Liver (tissue), 9 donors: ENCODE measurements around the gene FAM13A. TPM values are rescaled to one million over a fixed set of nuclear protein-coding genes. Genes with fewer than 3 reads are reported as not detected.
"Not testable (repeated sequence)": the region's sequence is repeated elsewhere in the genome, so short reads cannot be mapped to it uniquely, and the experiment has no call there.

Experiments used
- DNase-seq: peaks from one replicate; pipeline ENCODE4 v3.0.0-alpha.2; 2017; ENCODE audit warnings: low spot score
- H3K27ac ChIP-seq, 2 donors: one replicate each; pipeline ENCODE4 v1.7.0; 2013; ENCODE audit warnings: inconsistent platforms in 2 of 2, low read length in 2 of 2, control low read depth in 1 of 2, low read depth in 1 of 2, mild to moderate bottlenecking in 1 of 2
- H3K27me3 ChIP-seq, 4 donors: one replicate each; pipeline versions ENCODE4 v1.6.1 to v1.7.0; 2013; ENCODE audit warnings: low read length in 3 of 4, inconsistent platforms in 1 of 4, mild to moderate bottlenecking in 1 of 4, moderate library complexity in 1 of 4; ENCODE audit not compliant: control insufficient read depth in 4 of 4, insufficient read depth in 4 of 4
- H3K36me3 ChIP-seq, 4 donors: one replicate each; pipeline versions ENCODE4 v1.6.1 to v1.7.0; 2013; ENCODE audit warnings: low read length in 3 of 4, mild to moderate bottlenecking in 3 of 4, low read depth in 1 of 4, moderate library complexity in 1 of 4; ENCODE audit not compliant: control insufficient read depth in 4 of 4, insufficient read depth in 3 of 4
- H3K4me1 ChIP-seq, 4 donors: one replicate each; pipeline versions ENCODE4 v1.6.1 to v1.7.0; 2013; ENCODE audit warnings: low read length in 3 of 4, mild to moderate bottlenecking in 3 of 4, moderate library complexity in 1 of 4; ENCODE audit not compliant: control insufficient read depth in 4 of 4, insufficient read depth in 4 of 4
- H3K4me3 ChIP-seq, 3 donors: one replicate each; pipeline versions ENCODE4 v1.6.1 to v1.7.0; 2013; ENCODE audit warnings: low read length in 3 of 3, control low read depth in 1 of 3, low read depth in 1 of 3, mild to moderate bottlenecking in 1 of 3
- H3K9ac ChIP-seq, 2 donors: one replicate each; pipeline ENCODE4 v1.7.0; 2013; ENCODE audit warnings: low read length in 2 of 2, mild to moderate bottlenecking in 2 of 2, moderate library complexity in 2 of 2, control low read depth in 1 of 2, low read depth in 1 of 2
- H3K9me3 ChIP-seq, 4 donors: one replicate each; pipeline versions ENCODE4 v1.6.1 to v1.7.0; 2013; ENCODE audit warnings: low read length in 3 of 4; ENCODE audit not compliant: control insufficient read depth in 4 of 4
- EGR1 ChIP-seq, 2 donors: IDR thresholded peaks; 2 replicates each; pipeline ENCODE4 v1.6.1; 2016 to 2018; ENCODE audit warnings: antibody characterized with exemption in 2 of 2, low read depth in 2 of 2
- FOXA1 ChIP-seq: IDR thresholded peaks from 2 replicates; pipeline ENCODE4 v1.6.1; 2016; ENCODE audit warnings: antibody characterized with exemption
- FOXA2 ChIP-seq: IDR thresholded peaks from 2 replicates; pipeline ENCODE4 v1.6.1; 2016; ENCODE audit warnings: antibody characterized with exemption
- GABPA ChIP-seq, 2 donors: IDR thresholded peaks in 1 of 2; conservative IDR thresholded peaks in 1 of 2; 2 replicates each; pipeline ENCODE4 v1.6.1; 2016; ENCODE audit warnings: antibody characterized with exemption in 2 of 2, mild to moderate bottlenecking in 1 of 2, moderate library complexity in 1 of 2
- HNF4A ChIP-seq, 2 donors: conservative IDR thresholded peaks; 2 replicates each; pipeline ENCODE4 v1.6.1; 2016; ENCODE audit warnings: antibody characterized with exemption in 2 of 2, mild to moderate bottlenecking in 2 of 2
- HNF4G ChIP-seq: IDR thresholded peaks from 2 replicates; pipeline ENCODE4 v1.6.1; 2016; ENCODE audit warnings: antibody characterized with exemption
- JUND ChIP-seq, 2 donors: IDR thresholded peaks; 2 replicates each; pipeline ENCODE4 v1.6.1; 2016; ENCODE audit warnings: antibody characterized with exemption in 2 of 2
- NR2F2 ChIP-seq: IDR thresholded peaks from 2 replicates; pipeline ENCODE4 v1.6.1; 2016; ENCODE audit warnings: antibody characterized with exemption
- RAD21 ChIP-seq, 2 donors: IDR thresholded peaks; 2 replicates each; pipeline ENCODE4 v1.6.1; 2016; ENCODE audit warnings: antibody characterized with exemption in 2 of 2, mild to moderate bottlenecking in 2 of 2
- RXRA ChIP-seq, 2 donors: IDR thresholded peaks; 2 replicates each; pipeline ENCODE4 v1.6.1; 2017 to 2018; ENCODE audit warnings: antibody characterized with exemption in 2 of 2, mild to moderate bottlenecking in 1 of 2
- SP1 ChIP-seq: IDR thresholded peaks from 2 replicates; pipeline ENCODE4 v1.6.1; 2018; ENCODE audit warnings: antibody characterized with exemption, mild to moderate bottlenecking
- TAF1 ChIP-seq: conservative IDR thresholded peaks from 2 replicates; pipeline ENCODE4 v1.6.1; 2016; ENCODE audit warnings: antibody characterized with exemption, mild to moderate bottlenecking
- YY1 ChIP-seq: IDR thresholded peaks from 2 replicates; pipeline ENCODE4 v1.6.1; 2016; ENCODE audit warnings: antibody characterized with exemption, mild to moderate bottlenecking
- WGBS: extraction: QIAGEN DNeasy Blood & Tissue Kit; methylation state at CpG from one replicate; pipeline ENCODE4 v1.1.7; 2013; 5-methylcytosine and 5-hydroxymethylcytosine counted together
- polyA plus RNA-seq, 2 donors: library from polyadenylated mRNA; stranded (reverse) in 1 of 2; unstranded in 1 of 2; fragments of 200-250 nt in 1 of 2; fragments of >200 nt in 1 of 2; fragmentation: Nextera tagmentation in 1 of 2; extraction: Ambion mirVana in 1 of 2; gene quantifications; one replicate each; pipeline versions ENCODE4 v1.2.1 to v1.2.3, GENCODE V29; 2013 to 2015
- total RNA-seq, 2 donors: library from RNA; depleted of rRNA; stranded (reverse); fragments of >200 nt; gene quantifications; one replicate each; pipeline ENCODE4 v1.2.3, GENCODE V29; 2014
- TF ChIP-seq, protein P1 (sequence below): fragments of 150-350 bp; IDR thresholded peaks from 2 replicates; pipeline ENCODE4 v1.5.1; 2017; ENCODE audit warnings: improper control_type of control experiment, low read depth, low read length; ENCODE audit not compliant: missing input control
- TF ChIP-seq, protein P2 (sequence below): IDR thresholded peaks from 2 replicates; pipeline ENCODE4 v1.6.1; 2016; ENCODE audit warnings: antibody characterized with exemption
- TF ChIP-seq, protein P3 (sequence below): IDR thresholded peaks from 2 replicates; pipeline ENCODE4 v1.6.1; 2016; ENCODE audit warnings: antibody characterized with exemption
- TF ChIP-seq, protein P4 (sequence below): IDR thresholded peaks from 2 replicates; pipeline ENCODE4 v1.6.1; 2016; ENCODE audit warnings: antibody characterized with exemption, mild to moderate bottlenecking
- donor health status: healthy.
- donor health status: healthy.
- donor health status: healthy.
- donor health status: healthy.
- donor health status: healthy.

Gene FAM13A
- total and polyA plus RNA-seq, 4 donors: 14.9 to 52.9 (median 27.6) TPM

DNA sequence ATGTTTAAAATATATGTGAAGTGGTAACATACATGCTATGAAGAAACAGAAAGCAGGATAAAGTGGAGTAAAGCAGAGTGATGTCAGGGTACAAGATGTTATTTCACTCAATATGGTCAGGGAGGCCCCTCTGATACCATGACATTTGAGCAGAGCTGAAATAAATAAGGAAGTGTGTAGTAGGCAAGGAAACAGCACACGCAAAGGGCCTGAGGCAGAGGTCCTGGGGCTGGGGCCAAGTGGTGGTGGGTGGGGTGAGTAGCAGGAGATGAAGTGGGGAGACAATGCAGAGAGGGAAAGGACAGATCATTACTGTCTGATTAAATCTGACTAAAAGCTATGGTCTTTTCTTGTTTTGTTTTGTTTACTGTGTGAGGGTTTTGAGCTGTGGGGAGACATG is 61.1 kb downstream of the FAM13A start (continued):
- TF ChIP-seq, protein P1, sequence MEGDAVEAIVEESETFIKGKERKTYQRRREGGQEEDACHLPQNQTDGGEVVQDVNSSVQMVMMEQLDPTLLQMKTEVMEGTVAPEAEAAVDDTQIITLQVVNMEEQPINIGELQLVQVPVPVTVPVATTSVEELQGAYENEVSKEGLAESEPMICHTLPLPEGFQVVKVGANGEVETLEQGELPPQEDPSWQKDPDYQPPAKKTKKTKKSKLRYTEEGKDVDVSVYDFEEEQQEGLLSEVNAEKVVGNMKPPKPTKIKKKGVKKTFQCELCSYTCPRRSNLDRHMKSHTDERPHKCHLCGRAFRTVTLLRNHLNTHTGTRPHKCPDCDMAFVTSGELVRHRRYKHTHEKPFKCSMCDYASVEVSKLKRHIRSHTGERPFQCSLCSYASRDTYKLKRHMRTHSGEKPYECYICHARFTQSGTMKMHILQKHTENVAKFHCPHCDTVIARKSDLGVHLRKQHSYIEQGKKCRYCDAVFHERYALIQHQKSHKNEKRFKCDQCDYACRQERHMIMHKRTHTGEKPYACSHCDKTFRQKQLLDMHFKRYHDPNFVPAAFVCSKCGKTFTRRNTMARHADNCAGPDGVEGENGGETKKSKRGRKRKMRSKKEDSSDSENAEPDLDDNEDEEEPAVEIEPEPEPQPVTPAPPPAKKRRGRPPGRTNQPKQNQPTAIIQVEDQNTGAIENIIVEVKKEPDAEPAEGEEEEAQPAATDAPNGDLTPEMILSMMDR: no peak
- TF ChIP-seq YY1: no peak
- no peak for TF ChIP-seq SP1
- no peak for TF ChIP-seq NR2F2
- TF ChIP-seq HNF4G: no peak
- no peak for TF ChIP-seq EGR1 (IDR thresholded peaks at IDR 0.05; ENCODE audit: low read depth in 2 of 2)
- TF ChIP-seq GABPA (IDR thresholded peaks at IDR 0.05 in 1 of 2, conservative IDR thresholded peaks at IDR 0.05 in 1 of 2): no peak
- no peak for TF ChIP-seq HNF4A (conservative IDR thresholded peaks at IDR 0.05)
- no peak for TF ChIP-seq JUND (IDR thresholded peaks at IDR 0.05)
- no peak for TF ChIP-seq FOXA1
- no peak for TF ChIP-seq TAF1

DNA sequence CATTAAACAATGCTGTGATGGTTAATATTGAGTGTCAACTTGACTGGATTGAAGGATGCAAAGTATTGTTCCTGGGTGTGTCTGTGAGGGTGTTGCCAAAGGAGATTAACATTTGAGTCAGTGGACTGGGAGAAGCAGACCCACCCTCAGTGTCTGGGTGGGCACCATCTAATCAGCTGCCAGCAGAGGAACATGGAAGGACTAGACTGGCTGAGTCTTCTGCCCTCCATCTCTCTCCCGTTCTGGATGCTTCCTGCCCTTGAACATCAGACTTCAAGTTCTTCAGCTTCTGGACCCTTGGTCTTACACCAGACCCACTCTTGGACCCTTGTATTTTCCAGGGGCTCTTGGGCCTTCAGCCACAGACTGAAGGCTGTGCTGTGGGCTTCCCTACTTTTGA is 61.7 kb downstream of the FAM13A start:
- H3K4me1 ChIP-seq, H3K9ac ChIP-seq, H3K4me3 ChIP-seq, H3K9me3 ChIP-seq, H3K36me3 ChIP-seq, H3K27ac ChIP-seq, H3K27me3 ChIP-seq: not testable (repeated sequence)
- peak; percentile 54 for DNase-seq
- 98% methylated on average over 1 of the region's 1 CpG for WGBS

DNA sequence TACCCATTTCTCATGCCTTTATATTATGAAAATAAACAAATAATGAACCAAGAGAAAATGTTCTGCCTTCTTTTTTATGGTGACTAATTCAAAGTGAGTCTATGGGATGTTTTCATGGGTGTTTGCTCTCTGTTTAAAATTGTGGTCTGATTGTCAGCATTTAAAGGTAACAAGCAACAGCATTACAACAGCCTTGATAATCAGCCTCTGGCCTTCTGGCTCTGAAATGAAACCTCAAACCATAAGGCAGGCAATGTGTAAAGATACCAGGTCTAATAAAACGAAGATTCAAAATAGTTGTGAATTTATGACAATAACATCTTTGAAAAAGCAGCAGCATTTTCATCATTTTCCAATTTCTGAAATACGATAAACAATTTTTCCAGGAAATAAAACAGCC is 63.7 kb downstream of the FAM13A start:
- H3K9ac ChIP-seq: no peak overlapping the region
- H3K4me1 ChIP-seq: no peaks in the 10 kb centered on the region
- no peaks in the 10 kb centered on the region for H3K27me3 ChIP-seq
- H3K36me3 ChIP-seq: no peaks in the 10 kb centered on the region
- no peak overlapping the region for H3K27ac ChIP-seq
- no peaks in the 10 kb centered on the region for H3K9me3 ChIP-seq
- no peak for DNase-seq
- H3K4me3 ChIP-seq: no peak overlapping the region
- TF ChIP-seq, protein P2, sequence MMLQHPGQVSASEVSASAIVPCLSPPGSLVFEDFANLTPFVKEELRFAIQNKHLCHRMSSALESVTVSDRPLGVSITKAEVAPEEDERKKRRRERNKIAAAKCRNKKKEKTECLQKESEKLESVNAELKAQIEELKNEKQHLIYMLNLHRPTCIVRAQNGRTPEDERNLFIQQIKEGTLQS: no peak
- TF ChIP-seq RXRA (IDR thresholded peaks at IDR 0.05) (no peak), RAD21 (IDR thresholded peaks at IDR 0.05) (no peak), TAF1 (no peak), FOXA1 (no peak), NR2F2 (no peak), SP1 (no peak)
- TF ChIP-seq, protein P3, sequence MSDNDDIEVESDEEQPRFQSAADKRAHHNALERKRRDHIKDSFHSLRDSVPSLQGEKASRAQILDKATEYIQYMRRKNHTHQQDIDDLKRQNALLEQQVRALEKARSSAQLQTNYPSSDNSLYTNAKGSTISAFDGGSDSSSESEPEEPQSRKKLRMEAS: no peak
- 95% methylated on average over 2 of the region's 2 CpGs for WGBS

DNA sequence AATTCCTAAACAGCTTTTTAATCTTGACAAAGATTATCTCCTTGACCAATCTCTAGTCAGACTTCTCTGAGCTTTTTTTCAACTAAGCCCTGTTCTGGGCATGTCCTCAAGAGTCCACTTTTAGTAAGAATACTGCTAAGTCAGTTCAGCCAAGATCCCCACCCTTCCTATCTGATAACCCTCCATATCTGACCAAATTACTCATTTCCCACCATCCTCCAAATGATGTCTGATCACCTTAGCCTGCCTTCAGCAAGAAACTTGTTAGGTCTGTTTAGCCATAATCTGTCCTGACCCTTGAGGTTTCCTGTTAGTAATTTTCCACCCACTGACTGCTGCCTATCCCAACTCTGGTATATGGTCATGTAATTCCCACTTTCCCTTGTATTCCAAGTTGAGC is 65.2 kb downstream of the FAM13A start:
- Histone ChIP-seq H3K4me3 (no peak overlapping the region), H3K4me1 (no peaks in the 10 kb centered on the region), H3K36me3 (no peaks in the 10 kb centered on the region), H3K27me3 (no peaks in the 10 kb centered on the region), H3K9me3 (no peaks in the 10 kb centered on the region), H3K9ac (no peak overlapping the region), H3K27ac (no peak overlapping the region)
- no peak for DNase-seq
- no peak for TF ChIP-seq FOXA2
- TF ChIP-seq YY1: no peak
- TF ChIP-seq JUND (IDR thresholded peaks at IDR 0.05): no peak
- TF ChIP-seq HNF4G: no peak
- TF ChIP-seq, protein P1: no peak
- TF ChIP-seq, protein P4, sequence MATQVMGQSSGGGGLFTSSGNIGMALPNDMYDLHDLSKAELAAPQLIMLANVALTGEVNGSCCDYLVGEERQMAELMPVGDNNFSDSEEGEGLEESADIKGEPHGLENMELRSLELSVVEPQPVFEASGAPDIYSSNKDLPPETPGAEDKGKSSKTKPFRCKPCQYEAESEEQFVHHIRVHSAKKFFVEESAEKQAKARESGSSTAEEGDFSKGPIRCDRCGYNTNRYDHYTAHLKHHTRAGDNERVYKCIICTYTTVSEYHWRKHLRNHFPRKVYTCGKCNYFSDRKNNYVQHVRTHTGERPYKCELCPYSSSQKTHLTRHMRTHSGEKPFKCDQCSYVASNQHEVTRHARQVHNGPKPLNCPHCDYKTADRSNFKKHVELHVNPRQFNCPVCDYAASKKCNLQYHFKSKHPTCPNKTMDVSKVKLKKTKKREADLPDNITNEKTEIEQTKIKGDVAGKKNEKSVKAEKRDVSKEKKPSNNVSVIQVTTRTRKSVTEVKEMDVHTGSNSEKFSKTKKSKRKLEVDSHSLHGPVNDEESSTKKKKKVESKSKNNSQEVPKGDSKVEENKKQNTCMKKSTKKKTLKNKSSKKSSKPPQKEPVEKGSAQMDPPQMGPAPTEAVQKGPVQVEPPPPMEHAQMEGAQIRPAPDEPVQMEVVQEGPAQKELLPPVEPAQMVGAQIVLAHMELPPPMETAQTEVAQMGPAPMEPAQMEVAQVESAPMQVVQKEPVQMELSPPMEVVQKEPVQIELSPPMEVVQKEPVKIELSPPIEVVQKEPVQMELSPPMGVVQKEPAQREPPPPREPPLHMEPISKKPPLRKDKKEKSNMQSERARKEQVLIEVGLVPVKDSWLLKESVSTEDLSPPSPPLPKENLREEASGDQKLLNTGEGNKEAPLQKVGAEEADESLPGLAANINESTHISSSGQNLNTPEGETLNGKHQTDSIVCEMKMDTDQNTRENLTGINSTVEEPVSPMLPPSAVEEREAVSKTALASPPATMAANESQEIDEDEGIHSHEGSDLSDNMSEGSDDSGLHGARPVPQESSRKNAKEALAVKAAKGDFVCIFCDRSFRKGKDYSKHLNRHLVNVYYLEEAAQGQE: no peak
- TF ChIP-seq TAF1: no peak
- no peak for TF ChIP-seq GABPA (IDR thresholded peaks at IDR 0.05 in 1 of 2, conservative IDR thresholded peaks at IDR 0.05 in 1 of 2)
- TF ChIP-seq, protein P2: no peak
- no peak for TF ChIP-seq EGR1 (IDR thresholded peaks at IDR 0.05; ENCODE audit: low read depth in 2 of 2)
- TF ChIP-seq NR2F2: no peak
- TF ChIP-seq HNF4A (conservative IDR thresholded peaks at IDR 0.05): no peak
- TF ChIP-seq, protein P3: no peak
- TF ChIP-seq SP1: no peak
